Upper lobe of right lung (tissue), 1 donor: ENCODE measurements around the gene HSD17B14. TPM values are rescaled to one million over a fixed set of nuclear protein-coding genes. Genes with fewer than 3 reads are reported as not detected.
"Not testable (repeated sequence)": the region's sequence is repeated elsewhere in the genome, so short reads cannot be mapped to it uniquely, and the experiment has no call there.

ENCODE experiments used
- ATAC-seq: fragments of 200-7000 bp; cut with Tn5 transposase; one replicate; pipeline ENCODE4 v1.9.1; 2020; ENCODE audit warnings: mild to moderate bottlenecking, moderate library complexity
- DNase-seq: peaks from one replicate; pipeline ENCODE4 v3.0.0-alpha.2; 2020
- H3K27ac ChIP-seq: fragments of 200-600 bp; one replicate; pipeline ENCODE4 v1.8.0; 2022
- H3K27me3 ChIP-seq: fragments of 200-600 bp; one replicate; pipeline ENCODE4 v1.8.0; 2022; ENCODE audit warnings: mild to moderate bottlenecking
- H3K36me3 ChIP-seq: fragments of 200-600 bp; one replicate; pipeline ENCODE4 v1.8.0; 2022
- H3K4me1 ChIP-seq: fragments of 200-600 bp; one replicate; pipeline ENCODE4 v1.8.0; 2022
- H3K4me3 ChIP-seq: fragments of 200-600 bp; one replicate; pipeline ENCODE4 v1.8.0; 2022; ENCODE audit warnings: mild to moderate bottlenecking
- H3K9me3 ChIP-seq: fragments of 200-600 bp; one replicate; pipeline ENCODE4 v1.8.0; 2022
- intact Hi-C: fragments of 100-400 bp; cut with DNase I; formaldehyde crosslinking; loops from one replicate; pipeline ENCODE4 v1.11.0; 2022
- total RNA-seq: library from RNA; stranded (reverse); fragmentation: NEBNext Ultra II Directional; extraction: Animal tissue kit (Norgen Biotek cat#: 25700); gene quantifications from one replicate; pipeline ENCODE4 v1.2.1, GENCODE V29; 2021
- TF ChIP-seq, protein P1 (sequence below): fragments of 200-600 bp; IDR thresholded peaks from one replicate; pipeline ENCODE4 v1.8.0; 2022; ENCODE audit warnings: antibody characterized with exemption
- donor health status: DM: no; HTN: yes; CAD: no; lungs with severe emphysema.

The HSD17B14 gene
- total RNA-seq, 1 donor from 2014 or later = 23.5 TPM

DNA sequence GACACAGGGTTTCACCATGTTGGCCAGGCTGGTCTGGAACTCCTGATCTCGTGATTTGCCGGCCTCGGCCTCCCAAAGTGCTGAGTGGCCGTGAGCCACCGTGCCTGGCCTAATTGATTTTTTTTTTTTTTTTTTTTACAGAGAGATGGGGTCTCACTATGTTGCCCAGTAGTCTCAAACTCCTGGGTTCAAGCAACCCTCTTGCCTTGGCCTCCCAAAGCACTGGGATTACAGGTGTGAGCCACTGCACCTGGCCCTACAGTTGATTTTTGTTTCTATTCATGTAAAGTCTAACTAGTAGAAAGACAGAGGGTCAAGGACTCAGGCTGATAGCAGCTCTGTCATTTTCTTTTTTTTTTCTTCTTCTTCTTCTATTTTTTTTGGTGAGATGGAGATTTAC lies 59.2 kb downstream of the HSD17B14 start:
- Histone ChIP-seq H3K4me1 (peaks cover 17% of the 10 kb centered on the region), H3K4me3 (no peak overlapping the region), H3K27ac (no peak overlapping the region), H3K9me3 (no peaks in the 10 kb centered on the region), H3K36me3 (no peaks in the 10 kb centered on the region), H3K27me3 (no peaks in the 10 kb centered on the region)
- TF ChIP-seq, protein P1, sequence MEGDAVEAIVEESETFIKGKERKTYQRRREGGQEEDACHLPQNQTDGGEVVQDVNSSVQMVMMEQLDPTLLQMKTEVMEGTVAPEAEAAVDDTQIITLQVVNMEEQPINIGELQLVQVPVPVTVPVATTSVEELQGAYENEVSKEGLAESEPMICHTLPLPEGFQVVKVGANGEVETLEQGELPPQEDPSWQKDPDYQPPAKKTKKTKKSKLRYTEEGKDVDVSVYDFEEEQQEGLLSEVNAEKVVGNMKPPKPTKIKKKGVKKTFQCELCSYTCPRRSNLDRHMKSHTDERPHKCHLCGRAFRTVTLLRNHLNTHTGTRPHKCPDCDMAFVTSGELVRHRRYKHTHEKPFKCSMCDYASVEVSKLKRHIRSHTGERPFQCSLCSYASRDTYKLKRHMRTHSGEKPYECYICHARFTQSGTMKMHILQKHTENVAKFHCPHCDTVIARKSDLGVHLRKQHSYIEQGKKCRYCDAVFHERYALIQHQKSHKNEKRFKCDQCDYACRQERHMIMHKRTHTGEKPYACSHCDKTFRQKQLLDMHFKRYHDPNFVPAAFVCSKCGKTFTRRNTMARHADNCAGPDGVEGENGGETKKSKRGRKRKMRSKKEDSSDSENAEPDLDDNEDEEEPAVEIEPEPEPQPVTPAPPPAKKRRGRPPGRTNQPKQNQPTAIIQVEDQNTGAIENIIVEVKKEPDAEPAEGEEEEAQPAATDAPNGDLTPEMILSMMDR = no peak
- no peak for DNase-seq
- intact Hi-C loops = no loop called here
- ATAC-seq = no peak

- Histone ChIP-seq H3K27ac (no peak overlapping the region), H3K36me3 (no peaks in the 10 kb centered on the region), H3K4me1 (no peaks in the 10 kb centered on the region), H3K27me3 (no peaks in the 10 kb centered on the region), H3K4me3 (no peak overlapping the region), H3K9me3 (no peaks in the 10 kb centered on the region)
- intact Hi-C loops = no loop called here
- TF ChIP-seq, protein P1 = no peak
- ATAC-seq (peak; percentile 58), DNase-seq (no peak)
Measured at GRCh38 chr19:48772503-48772953, 63.8 kb downstream of the HSD17B14 start.

GRCh38 chr19:48770734-48771472 lies 65.4 kb downstream of the HSD17B14 start:
- TF ChIP-seq, protein P1 = no peak
- no peaks in the 10 kb centered on the region for H3K27me3 ChIP-seq
- intact Hi-C loops = no loop called here
- H3K9me3 ChIP-seq = no peaks in the 10 kb centered on the region
- no peaks in the 10 kb centered on the region for H3K36me3 ChIP-seq
- H3K27ac ChIP-seq = peak overlapping the region; percentile 65
- H3K4me3 ChIP-seq = no peak overlapping the region
- ATAC-seq (no peak), DNase-seq (no peak)
- H3K4me1 ChIP-seq = no peaks in the 10 kb centered on the region

GRCh38 chr19:48770266-48770665 lies 66.0 kb downstream of the HSD17B14 start:
- no peaks in the 10 kb centered on the region for H3K36me3 ChIP-seq
- no peaks in the 10 kb centered on the region for H3K4me1 ChIP-seq
- no peaks in the 10 kb centered on the region for H3K9me3 ChIP-seq
- H3K27ac ChIP-seq = peak overlapping the region; percentile 65
- intact Hi-C loops = no loop called here
- no peak overlapping the region for H3K4me3 ChIP-seq
- TF ChIP-seq, protein P1 = no peak
- H3K27me3 ChIP-seq = no peaks in the 10 kb centered on the region
- ATAC-seq (peak; percentile 70), DNase-seq (no peak)

- Histone ChIP-seq H3K4me1 (no peaks in the 10 kb centered on the region), H3K27me3 (no peaks in the 10 kb centered on the region), H3K27ac (peak overlapping the region; percentile 65), H3K9me3 (no peaks in the 10 kb centered on the region), H3K4me3 (no peak overlapping the region), H3K36me3 (no peaks in the 10 kb centered on the region)
- intact Hi-C loops = no loop called here
- TF ChIP-seq, protein P1 = no peak
- ATAC-seq (peak; percentile 20), DNase-seq (no peak)
Measured at GRCh38 chr19:48768994-48769713, 67.1 kb downstream of the HSD17B14 start.

- ATAC-seq, H3K4me3 ChIP-seq, H3K36me3 ChIP-seq, DNase-seq, intact Hi-C loops, H3K4me1 ChIP-seq, H3K27me3 ChIP-seq, H3K9me3 ChIP-seq, H3K27ac ChIP-seq: not testable (repeated sequence)
Measured at GRCh38 chr19:48768171-48768753, 68.0 kb downstream of the HSD17B14 start.

DNA sequence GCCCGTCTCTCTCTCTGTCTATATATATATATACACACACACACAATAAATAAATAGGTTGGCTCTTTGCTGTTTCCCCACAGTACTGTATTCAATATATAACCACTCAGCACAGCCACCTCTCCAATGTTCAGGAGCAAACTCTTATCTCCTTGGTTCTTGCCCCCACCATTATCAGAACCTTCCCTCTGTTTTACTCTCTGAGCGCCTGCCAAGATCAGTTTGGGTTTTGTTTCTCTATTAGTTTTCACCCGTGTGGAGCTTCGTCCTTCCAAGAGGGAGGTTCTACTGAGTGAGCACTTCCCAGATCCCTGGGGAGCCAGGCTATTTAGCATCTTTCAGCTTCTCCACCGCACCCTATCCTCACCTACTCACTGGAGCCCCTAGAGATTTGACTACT lies 70.5 kb downstream of the HSD17B14 start:
- intact Hi-C loops, H3K4me1 ChIP-seq, H3K27me3 ChIP-seq, DNase-seq, H3K9me3 ChIP-seq, ATAC-seq, H3K4me3 ChIP-seq, H3K27ac ChIP-seq, H3K36me3 ChIP-seq: not testable (repeated sequence)
